Fibroblast of peridontal ligament (primary cell): ENCODE data around the gene C10orf90.

Source experiments
- DNase-seq: peaks from one replicate; pipeline ENCODE4 v3.0.0-alpha.2; 2010; ENCODE audit errors: extremely low read depth

Gene C10orf90

DNA sequence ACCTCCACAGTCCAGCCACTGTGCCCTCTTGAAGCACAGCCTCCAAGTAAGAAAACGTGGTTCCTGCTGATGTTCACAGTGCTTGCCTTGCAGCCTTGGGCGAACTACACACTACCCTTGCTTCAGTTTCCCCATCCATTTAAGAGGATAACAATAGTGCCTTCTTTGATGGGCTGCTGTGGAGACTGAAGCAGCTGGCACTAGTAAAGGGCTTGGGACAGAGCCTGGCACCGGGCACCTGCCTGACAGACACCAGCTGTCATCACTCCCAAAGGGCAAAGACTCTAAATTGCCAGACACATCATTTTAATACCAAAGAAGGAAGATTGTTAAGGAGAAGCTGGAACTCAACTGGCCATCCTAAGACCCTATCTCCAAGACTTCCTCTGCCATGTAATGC is 3.1 kb upstream of the C10orf90 start:
- DNase-seq, result no peak

GRCh38 chr10:126671402-126671975 is 996 bp upstream of the C10orf90 start:
- no peak for DNase-seq

DNA sequence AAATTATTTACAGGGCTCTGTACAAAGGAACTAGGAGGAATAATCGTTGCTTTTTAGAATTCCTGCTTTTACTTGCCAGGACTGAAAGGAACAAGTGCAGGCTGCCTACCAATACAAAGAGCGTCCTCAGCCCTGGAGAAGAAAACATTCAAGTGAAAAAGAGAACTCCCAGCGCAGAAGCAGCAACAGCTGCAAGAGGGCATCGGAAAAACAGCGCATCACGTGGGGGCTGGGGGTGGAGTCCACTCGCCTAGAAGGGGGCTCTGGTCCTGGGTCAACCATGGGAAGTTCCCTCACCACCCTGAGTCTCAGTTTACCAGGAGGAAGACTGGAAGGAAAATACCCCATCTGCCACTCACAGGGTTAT is 385 bp upstream of the C10orf90 start:
- no peak for DNase-seq

DNA sequence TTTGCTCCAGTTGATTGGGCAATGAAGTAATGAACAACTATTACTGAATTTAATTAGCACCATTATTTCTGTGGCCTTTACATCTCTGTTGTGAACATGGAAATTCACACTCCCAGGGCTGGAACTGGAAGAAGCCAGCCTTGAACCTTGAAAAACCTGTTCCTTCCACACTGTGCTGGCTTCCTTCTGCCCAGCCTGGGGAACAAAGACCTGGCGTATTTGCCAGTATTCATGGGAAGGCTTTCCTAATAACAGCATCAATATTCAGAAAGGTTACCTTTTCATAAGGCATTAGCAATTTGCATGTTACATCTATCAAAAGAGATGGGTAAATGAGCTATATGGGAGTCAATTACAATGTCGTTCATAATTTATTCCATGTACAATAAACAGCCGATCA is 1.3 kb downstream of the C10orf90 start:
- no peak for DNase-seq

GRCh38 chr10:126668505-126668904 is 2.0 kb downstream of the C10orf90 start:
- DNase-seq, result no peak

- no peak for DNase-seq
Observed at GRCh38 chr10:126667568-126667967, 2.9 kb downstream of the C10orf90 start.

DNA sequence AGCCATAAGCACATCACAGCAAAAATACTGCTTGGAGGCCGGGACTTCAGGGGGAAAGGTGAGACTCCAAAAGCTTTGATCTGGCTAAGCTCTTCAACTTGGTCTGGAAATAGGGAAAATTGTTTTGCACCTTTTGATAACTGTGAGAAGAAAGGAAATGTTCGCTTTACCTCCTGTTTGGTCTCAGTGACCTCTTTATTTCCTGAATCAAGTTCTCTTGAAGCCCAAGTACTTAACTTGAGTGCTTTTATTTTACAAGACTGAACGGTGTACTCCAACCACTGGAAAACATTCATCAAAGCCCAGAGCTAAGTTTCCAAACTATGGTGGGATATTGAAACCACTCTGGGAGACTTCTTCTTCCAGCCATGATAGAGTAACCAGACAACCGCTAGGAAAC is 5.3 kb downstream of the C10orf90 start:
- no peak for DNase-seq

DNA sequence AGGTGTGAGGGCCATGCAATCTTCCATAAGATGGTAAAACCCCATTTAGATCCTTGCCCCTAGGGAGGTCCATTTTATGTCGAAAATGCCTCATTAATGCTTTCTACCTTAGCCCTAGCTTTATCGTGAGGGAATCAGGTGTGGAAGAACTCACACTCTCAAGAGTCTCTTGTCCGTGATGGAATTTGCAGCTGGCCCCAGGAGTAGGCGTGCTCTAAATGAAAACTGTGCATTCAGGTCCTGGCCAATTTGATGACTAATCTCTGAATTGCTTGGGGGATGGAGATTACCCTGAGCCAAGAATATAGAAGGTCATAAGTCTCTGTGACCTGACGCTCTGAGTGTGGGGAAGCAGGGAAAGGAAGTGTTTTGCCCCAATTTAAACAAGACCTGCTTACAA is 6.6 kb downstream of the C10orf90 start:
- no peak for DNase-seq

DNA sequence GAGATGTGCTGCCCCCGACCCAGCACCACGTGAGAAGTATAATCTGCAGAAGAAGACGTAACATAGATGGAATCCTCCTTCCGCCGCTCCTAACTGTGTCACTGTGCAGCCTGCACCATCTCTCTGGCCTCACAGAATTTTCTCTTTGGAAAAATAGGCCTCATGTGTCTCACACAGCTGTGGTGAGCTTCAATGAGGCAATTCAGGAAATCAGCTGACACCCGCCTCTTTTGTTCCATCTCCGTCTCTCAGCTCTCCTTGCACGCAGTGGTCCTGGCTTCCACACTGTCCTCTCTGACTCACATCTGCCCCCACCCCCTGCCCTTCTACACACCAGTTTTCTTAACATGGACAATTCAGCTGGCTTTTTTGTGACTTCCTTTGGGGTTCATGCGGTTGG is 7.2 kb downstream of the C10orf90 start:
- DNase-seq, result no peak

DNA sequence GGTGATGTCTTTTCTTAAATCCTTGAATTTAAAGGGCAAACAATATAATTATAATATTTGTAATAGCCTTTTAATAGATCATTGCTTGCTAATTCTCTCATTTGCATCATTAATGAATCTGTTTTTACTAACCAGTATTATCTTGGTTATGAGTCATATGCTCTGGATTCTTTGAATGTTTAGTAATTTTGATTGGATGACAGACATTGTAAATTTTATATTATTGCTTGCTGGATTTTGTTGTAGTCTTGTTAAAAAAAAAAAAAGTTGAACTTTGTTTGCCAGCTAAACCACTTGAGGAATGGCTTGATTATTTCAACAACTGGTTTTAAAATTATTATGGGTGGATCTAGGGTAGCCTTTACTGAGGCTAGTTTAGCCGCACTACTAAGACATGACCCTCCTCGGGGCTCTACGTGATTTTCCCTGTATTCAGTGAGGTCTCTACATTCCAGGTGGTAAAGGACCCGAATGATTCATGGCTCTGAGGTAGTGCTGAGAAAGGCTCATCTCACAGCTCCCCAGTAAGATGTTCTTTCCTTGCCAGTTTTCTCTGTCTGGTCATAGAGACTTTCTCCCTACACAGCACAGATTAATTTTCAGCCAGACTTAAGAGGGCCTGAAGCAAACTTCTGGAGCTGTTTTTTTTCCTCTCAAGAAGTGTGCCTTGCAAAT is 8.5 kb downstream of the C10orf90 start:
- no peak for DNase-seq

- DNase-seq, result no peak
Observed at GRCh38 chr10:126661356-126661755, 9.1 kb downstream of the C10orf90 start.

- no peak for DNase-seq
Observed at GRCh38 chr10:126659750-126660149, 10.7 kb downstream of the C10orf90 start.

- no peak for DNase-seq
Observed at GRCh38 chr10:126658928-126659327, 11.6 kb downstream of the C10orf90 start.

- no peak for DNase-seq
Observed at GRCh38 chr10:126654579-126654978, 15.9 kb downstream of the C10orf90 start.

GRCh38 chr10:126651467-126651866 is 19.0 kb downstream of the C10orf90 start:
- no peak for DNase-seq

DNA sequence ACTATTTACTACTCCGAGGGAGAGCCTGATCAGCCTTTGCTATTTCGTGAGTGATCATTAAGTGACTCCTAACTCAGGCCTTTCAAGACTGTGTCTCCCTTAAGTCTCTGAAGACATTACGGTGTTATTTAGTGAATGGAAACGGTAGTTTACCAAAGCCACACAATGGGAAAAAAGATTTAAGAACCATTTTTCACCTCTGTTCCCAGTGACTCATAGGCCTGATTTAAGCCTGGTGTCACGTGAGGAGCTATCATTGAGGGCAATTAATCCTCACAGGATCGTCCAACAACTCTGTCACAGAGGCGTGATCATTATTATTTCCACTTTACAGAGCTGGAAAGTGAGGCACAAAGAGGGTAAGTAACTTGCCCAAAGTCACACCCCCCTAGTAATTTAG is 20.3 kb downstream of the C10orf90 start:
- DNase-seq, result no peak

DNA sequence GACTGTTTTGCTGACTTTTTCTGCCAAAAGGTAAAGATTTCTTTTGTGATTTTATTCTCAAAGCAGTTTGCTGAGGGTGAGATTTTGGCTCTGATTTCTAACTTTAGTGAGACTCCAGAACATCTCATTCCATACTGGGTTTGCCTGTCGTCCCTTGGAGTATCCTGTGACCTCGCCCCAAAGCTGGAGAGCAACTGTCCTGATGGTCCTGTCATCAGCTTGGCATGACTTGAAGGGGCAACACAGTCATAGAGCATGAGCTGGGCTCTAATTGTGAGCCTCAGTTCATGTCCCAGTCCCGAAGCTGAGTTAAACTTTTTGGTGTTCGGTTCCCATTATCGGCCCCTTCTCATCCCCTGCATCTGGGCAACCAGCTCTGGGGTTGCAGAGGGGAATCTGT is 23.4 kb downstream of the C10orf90 start:
- no peak for DNase-seq

DNA sequence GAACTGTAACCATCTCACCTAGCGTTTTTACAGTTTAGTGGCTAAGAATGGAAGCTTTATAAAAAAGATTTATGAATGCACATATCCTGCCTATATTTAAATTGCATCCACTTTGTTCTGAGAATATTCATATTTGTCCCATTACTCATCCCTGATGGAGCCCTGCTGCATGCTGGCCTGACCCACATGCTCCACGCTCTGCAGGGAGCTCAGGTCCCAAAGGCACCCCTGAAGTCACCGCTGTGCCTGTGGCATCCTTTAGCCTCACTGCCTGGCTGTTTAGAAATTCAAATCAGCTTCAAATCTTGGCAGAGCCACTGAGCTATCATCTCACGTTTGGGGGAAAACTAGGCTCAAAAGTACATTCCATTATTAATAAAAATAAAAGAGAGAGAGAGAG is 24.4 kb downstream of the C10orf90 start:
- peak; percentile 25 for DNase-seq

DNA sequence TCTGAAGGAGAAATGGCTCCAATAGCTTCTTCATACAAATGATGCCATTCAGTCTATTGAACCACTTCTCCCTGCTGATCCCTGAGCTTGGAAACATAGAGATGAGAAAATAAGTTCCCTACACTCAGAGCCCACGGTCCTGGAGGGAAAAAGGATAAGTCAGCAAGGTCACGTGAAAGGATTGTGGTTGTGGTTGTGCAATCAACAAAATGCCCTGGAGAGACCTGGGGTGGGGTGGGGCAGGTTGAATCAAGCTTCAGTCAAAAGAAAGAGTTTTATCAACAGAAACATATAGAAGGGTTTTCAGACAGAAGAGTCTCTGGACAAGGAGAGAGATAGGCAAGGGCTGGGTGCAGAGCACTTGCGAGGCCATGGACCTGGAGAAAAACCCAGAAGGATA is 30.1 kb downstream of the C10orf90 start:
- DNase-seq, result peak; percentile 33

DNA sequence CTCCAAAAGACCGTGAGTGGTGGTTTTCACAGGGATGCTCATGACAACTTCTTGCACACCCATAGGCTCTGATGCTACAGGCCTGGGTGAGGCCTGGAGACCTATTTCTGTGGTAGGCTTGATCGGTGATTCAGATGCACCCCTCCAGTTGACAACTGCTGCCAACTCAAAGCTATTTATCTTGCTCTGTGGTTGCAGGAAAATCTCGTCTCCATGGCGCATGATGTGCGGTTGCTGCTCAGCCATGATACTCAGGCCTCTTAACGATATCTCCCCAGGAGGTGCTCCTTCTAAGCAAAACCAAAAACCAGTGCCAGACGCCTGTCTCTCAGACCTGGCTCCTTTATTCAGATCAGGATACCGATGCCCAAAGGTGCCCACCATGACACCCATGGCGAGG is 31.4 kb downstream of the C10orf90 start:
- no peak for DNase-seq

DNA sequence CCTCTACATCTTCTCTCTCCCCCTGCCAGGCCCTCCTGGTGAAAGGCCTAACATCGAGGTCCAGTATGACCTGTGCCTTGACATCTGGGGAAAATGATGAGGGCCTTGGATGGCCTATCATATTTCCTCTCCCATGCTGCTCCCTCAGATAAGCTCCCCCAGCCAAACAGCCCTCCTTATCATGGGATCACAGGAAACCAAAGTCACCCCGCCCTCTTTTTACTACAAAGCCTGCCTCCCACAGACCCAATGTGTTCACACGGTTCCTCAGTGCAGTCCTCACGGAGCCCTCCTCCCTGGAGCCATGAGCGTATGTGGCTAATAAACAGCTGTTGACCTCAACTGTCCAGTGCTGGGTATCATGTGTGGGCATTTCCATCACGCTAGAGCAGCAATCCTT is 32.0 kb downstream of the C10orf90 start:
- DNase-seq, result no peak

DNA sequence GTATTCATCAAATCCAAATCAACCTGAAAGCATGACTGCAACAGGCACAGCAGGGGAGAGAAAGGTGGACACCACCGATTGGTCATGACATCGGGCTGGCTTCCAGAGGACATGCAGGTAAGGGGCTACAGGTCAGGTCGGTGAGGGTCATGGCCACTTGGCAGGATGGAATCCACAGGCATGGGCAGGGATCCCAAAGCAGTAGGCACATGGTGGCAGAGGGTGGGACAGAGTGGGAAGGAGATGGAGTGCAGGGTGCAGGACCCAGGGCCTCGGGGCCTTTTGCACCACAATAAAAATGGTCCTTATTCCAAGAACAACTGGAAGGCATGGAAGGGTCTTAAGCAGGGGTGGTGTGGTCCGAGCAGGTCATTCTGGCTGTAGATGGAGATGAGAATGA is 33.0 kb downstream of the C10orf90 start:
- DNase-seq, result no peak

DNA sequence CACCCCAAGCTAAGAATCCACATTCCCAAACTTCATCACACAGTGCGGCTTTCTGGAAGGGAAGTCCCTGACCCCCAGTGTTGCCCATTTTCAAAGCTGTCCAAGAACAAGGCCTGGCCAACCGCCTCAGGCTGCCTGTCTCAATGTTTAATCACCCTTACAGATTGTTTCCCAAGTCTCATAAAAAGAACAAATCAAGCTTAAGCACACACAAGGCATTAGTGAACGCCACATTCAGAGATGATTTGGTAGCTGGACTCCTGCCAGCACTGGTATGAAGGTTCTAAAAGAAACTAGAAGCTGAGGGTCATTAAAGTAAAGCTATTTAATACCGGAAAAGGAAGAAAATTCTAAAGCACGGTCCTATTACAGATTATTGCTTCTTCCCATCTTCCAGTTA is 35.6 kb downstream of the C10orf90 start:
- DNase-seq, result no peak

DNA sequence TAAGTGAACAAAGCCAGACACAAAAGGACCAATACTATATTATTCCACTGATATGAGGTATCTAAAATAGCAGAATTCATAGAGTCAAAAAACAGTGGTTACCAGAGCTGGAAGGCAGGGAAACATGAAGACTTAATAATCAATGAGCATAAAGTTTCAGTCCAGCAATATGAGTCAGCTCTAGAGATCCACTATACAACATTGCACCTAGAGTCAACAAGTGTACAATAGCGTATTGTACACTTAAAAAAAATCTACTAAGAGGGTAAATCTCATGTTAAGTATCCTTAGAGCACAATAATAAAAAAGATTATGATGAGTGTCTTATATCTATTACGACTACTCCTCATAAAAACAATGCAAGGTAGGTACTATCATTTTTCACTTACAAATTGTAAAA is 36.1 kb downstream of the C10orf90 start:
- no peak for DNase-seq
